Omental fat pad (tissue), 4 donors: ENCODE results near the gene MARCHF3. TPM values are rescaled to one million over a fixed set of nuclear protein-coding genes. Genes with fewer than 3 reads are reported as not detected.

Source experiments
- ATAC-seq: fragments of 150-250 bp; one replicate; pipeline ENCODE4 v1.9.1; 2016; ENCODE audit warnings: mild to moderate bottlenecking, moderate library complexity; ENCODE audit not compliant: low FRiP score
- DNase-seq: peaks from one replicate; pipeline ENCODE4 v3.0.0-alpha.2; 2019; ENCODE audit warnings: low spot score
- total RNA-seq, 4 donors: library from RNA; depleted of rRNA; stranded (reverse); fragments of >200 nt; gene quantifications; one replicate each; pipeline ENCODE4 v1.1.0, GENCODE V29; 2016
- TF ChIP-seq, protein P1 (sequence below), 3 donors: fragments of 450-650 bp; IDR thresholded peaks; one replicate each; pipeline ENCODE4 v1.5.1; 2016 to 2017; ENCODE audit warnings: antibody characterized with exemption in 3 of 3, mild to moderate bottlenecking in 3 of 3, moderate library complexity in 2 of 3

The MARCHF3 gene
- total RNA-seq, 4 donors from 2014 or later, result 7.4 to 72.7 (median 16.2) TPM

DNA sequence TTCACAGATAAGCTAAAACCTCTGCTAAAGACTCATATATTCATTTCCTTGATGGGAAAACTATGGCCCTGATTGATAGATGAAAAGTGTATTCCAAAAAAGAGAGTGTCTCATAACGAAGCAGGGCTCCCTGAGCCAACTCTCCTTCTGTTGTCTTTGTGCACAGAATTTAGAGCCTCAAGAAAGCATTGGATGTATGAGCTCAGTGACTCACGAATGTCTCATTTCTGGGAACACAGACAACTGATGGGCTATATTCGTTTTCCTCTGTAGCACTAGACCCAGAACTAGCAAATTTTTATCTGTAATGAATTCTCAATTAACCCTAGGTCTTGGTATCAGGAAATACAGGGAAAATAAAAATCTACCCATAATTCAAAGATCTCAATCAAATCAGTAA, 165.1 kb downstream of the MARCHF3 start:
- DNase-seq (no peak), ATAC-seq (peak; percentile 67)
- TF ChIP-seq, protein P1, sequence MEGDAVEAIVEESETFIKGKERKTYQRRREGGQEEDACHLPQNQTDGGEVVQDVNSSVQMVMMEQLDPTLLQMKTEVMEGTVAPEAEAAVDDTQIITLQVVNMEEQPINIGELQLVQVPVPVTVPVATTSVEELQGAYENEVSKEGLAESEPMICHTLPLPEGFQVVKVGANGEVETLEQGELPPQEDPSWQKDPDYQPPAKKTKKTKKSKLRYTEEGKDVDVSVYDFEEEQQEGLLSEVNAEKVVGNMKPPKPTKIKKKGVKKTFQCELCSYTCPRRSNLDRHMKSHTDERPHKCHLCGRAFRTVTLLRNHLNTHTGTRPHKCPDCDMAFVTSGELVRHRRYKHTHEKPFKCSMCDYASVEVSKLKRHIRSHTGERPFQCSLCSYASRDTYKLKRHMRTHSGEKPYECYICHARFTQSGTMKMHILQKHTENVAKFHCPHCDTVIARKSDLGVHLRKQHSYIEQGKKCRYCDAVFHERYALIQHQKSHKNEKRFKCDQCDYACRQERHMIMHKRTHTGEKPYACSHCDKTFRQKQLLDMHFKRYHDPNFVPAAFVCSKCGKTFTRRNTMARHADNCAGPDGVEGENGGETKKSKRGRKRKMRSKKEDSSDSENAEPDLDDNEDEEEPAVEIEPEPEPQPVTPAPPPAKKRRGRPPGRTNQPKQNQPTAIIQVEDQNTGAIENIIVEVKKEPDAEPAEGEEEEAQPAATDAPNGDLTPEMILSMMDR (IDR thresholded peaks at IDR 0.05), result no peak

DNA sequence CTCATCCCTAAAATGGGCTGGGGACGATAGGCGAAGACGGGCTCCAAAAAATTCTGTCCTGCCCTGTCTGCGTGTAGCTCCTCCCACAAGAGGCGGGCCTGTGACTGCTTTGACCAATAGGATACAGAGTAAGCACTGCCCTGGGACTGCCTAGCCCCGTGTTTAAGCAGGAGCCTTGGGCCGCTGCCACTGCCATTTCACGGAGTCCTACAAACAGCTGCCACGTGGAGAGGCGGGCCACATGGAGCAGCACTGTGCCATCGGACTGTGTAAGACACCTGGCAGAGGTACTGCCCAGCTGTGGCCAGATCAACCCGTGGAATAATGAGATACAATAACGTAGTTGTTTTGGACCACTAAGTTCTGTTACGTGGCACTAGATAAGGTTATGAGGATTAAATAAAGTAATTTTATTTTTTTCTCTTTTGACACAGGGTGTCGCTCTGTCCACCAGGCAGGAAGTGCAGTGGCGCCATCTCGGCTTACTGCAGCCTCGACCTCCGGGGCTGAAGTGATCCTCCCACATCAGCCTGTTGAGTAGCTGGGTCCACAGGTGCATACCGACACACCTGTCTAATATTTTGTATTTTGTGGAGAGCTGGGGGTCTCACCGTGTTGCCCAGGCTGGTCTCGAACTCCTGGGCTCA, 166.2 kb downstream of the MARCHF3 start:
- no peak for DNase-seq
- TF ChIP-seq, protein P1 (IDR thresholded peaks at IDR 0.05), result no peak
- no peak for ATAC-seq

DNA sequence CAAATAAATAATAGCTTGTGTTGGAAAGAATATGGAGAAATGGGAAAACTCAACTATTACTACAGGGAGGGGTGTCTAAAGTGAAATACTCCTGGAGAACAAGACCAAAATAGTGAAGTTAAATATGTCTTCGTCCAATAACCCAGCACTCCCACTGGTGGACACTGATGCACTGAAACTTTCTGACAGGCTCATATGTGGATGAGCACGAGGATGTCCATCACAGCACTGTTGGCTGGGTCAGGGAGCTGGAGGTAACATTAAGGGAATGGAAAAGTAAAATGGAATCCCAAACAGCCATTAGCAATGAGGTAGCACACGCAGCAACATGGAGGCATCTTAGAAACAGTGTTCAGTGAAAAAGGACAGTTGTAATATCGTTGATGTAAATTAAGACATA, 167.0 kb downstream of the MARCHF3 start:
- no peak for ATAC-seq
- no peak for DNase-seq
- TF ChIP-seq, protein P1 (IDR thresholded peaks at IDR 0.05), result no peak

DNA sequence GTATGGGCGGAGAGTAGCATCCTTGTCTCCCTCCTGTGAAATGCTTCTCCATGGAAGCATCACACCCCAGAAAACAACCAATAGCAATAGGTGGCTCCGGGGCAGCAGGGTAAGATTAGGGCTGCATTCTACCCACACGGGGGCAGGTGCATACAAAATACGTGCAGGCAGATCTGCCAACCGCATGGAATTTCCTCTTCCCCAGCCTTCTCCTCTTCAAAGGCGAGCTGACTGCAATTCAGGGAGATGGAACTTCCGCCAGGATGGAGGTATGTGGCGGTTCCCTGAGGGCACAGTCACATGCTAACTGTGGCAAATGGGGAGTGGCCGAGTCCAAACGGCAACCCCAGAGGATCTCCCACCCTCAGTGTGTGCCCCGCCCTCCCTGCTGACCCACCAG, 171.9 kb downstream of the MARCHF3 start:
- ATAC-seq, result no peak
- TF ChIP-seq, protein P1 (IDR thresholded peaks at IDR 0.05), result no peak
- DNase-seq, result no peak

DNA sequence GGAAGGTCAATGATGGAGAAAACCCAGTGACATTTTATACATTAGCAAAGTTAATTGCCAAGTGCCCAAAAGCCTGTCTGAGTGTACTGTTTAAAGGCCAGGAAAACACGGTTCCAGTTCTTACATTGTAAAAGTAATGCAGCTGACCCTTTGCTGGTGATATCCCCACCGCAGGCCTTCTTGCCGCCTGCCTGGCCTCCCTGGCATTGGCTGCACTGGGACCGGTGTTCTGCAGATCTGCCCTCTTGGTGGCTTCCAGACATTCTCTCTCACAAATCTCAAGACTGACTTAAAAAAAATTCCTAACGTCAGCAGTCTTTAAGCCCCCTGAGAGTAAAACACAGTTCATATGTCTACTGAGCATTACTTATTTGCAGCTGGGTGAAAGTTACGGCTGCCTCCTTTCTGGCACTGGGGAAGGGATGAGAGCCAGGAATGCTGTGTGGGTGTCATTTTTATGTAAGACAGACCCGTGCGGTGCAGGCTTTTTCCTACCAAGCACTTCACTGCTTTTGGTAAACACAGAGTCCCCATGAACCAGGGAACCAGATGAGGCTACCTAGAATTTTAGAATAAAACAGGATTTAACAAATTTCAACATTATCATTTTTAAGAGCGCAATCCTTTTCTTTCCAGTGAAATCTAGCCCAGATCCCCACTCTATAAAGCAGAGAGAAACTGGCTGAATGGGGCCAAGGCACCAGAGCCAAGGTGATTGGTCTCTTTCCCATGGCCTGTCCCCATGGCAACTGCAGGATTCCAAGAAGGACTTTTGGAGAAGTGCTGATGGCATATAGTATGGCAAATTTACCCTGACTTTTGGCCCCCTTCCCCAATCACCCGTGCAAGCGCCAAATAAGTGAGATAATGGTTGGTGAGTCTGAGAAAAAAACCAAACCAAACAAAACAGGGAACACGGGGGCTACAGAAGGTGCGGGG, 172.6 kb downstream of the MARCHF3 start:
- DNase-seq, result no peak
- TF ChIP-seq, protein P1 (IDR thresholded peaks at IDR 0.05), result no peak
- ATAC-seq, result peak; percentile 83

DNA sequence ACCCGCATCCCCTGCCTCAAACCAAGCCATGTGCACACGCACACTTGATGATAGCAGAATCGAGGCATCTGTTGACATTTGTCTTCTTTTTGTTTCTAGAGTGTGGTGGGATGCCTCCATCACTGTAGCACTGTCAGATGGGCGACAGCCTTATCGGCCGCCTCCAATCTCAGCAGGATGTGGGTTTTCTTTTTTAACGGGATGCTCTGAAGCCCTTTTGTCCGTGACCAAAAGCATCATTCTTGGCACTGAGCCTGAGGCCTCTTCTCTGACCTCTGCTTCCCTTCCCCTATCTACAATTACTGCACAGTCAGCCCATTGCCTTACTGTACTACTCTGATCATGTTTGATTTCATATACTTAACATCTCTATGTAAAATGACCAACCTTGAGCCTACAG, 175.1 kb downstream of the MARCHF3 start:
- TF ChIP-seq, protein P1 (IDR thresholded peaks at IDR 0.05), result no peak
- DNase-seq (no peak), ATAC-seq (no peak)
